ENCODE results near the gene BTN2A1. TPM values are rescaled to one million over a fixed set of nuclear protein-coding genes. Genes with fewer than 3 reads are reported as not detected.

BTN2A1 gene
- polyA plus RNA-seq, 1 of the 3 experiments (the other 2 are of a cell fraction) = 21.2 TPM

DNA sequence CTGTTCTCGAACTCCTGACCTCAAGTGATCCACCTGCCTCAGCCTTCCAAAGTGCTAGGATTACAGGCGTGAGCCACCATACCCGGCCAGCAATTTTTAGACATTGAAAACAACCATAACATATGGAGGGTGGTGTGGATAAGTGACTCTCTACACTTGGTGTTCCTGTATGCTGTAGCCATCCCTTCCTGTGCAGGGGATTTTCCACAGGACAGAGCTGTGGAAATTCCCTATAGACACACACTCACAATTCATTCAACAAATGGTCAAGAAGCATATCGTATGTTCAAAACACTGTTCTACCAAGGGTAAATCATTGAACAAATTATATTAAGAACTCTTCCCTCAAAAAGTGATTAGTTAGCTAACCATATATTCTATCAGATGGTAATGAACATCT lies 6.3 kb downstream of the BTN2A1 start:
- Histone ChIP-seq H3K27ac (ENCODE audit: low read depth in 2 of 2, low read length in 1 of 2) (no peak overlapping the region), H3K9me3 (no peaks in the 10 kb centered on the region), H3K9ac (no peak overlapping the region), H3K27me3 (ENCODE audit: insufficient read depth) (no peaks in the 10 kb centered on the region), H3K79me2 (ENCODE audit: insufficient read depth) (peaks cover 35% of the 10 kb centered on the region), H3K9me2 (no peaks in the 10 kb centered on the region), H3K4me3 (ENCODE audit: low read depth in 2 of 2, low read length in 1 of 2) (no peak overlapping the region), H3F3A (replicated peaks; ENCODE audit: insufficient read depth) (peaks cover 3% of the 10 kb centered on the region), H2AFZ (ENCODE audit: low read depth) (no peak overlapping the region), H3K4me1 (ENCODE audit: control insufficient read depth in 1 of 2, insufficient read depth in 2 of 2, low read depth in 1 of 2, low read length in 1 of 2) (peaks cover 8 to 10% of the 10 kb centered on the region in 2 experiments; a peak in 1 of 4 replicates), H4K20me1 (ENCODE audit: insufficient read depth) (no peaks in the 10 kb centered on the region), H3K4me2 (no peak overlapping the region), H3K36me3 (replicated peaks in 1 of 2; ENCODE audit: control insufficient read depth in 1 of 2, insufficient read depth in 2 of 2, low read length in 1 of 2) (peaks cover 69 to 77% of the 10 kb centered on the region in 2 experiments)
- TF ChIP-seq MEF2A (IDR thresholded peaks at IDR 0.05; ENCODE audit: borderline replicate concordance, low read depth) (no peak), USF2 (IDR thresholded peaks at IDR 0.05; ENCODE audit: borderline replicate concordance, low read depth, low read length) (no peak), GATA2 (CRISPR knock-in tag; IDR thresholded peaks at IDR 0.05) (no peak), FOXM1 (IDR thresholded peaks at IDR 0.05; ENCODE audit: low read depth) (no peak), NFIC (IDR thresholded peaks at IDR 0.05; ENCODE audit: borderline replicate concordance) (no peak), GABPA (IDR thresholded peaks at IDR 0.05; ENCODE audit: low read depth) (no peak), RXRA (IDR thresholded peaks at IDR 0.05; ENCODE audit: borderline replicate concordance, low read depth) (no peak), RCOR1 (IDR thresholded peaks at IDR 0.05; ENCODE audit: low read length) (no peak), NRF1 (IDR thresholded peaks at IDR 0.05; ENCODE audit: low read depth, low read length) (no peak), RAD21 (IDR thresholded peaks at IDR 0.05; ENCODE audit: low read length) (no peak), FOXJ3 (CRISPR knock-in tag; IDR thresholded peaks at IDR 0.05) (no peak), RFX5 (IDR thresholded peaks at IDR 0.05; ENCODE audit: low read length) (no peak), MXI1 (IDR thresholded peaks at IDR 0.05; ENCODE audit: low read depth, low read length) (no peak), CHD2 (IDR thresholded peaks at IDR 0.05; ENCODE audit: low read length, partially characterized antibody) (no peak), EZH2phosphoT487 (IDR thresholded peaks at IDR 0.05; ENCODE audit: borderline replicate concordance, low read depth) (no peak)
- TF ChIP-seq, protein P1, sequence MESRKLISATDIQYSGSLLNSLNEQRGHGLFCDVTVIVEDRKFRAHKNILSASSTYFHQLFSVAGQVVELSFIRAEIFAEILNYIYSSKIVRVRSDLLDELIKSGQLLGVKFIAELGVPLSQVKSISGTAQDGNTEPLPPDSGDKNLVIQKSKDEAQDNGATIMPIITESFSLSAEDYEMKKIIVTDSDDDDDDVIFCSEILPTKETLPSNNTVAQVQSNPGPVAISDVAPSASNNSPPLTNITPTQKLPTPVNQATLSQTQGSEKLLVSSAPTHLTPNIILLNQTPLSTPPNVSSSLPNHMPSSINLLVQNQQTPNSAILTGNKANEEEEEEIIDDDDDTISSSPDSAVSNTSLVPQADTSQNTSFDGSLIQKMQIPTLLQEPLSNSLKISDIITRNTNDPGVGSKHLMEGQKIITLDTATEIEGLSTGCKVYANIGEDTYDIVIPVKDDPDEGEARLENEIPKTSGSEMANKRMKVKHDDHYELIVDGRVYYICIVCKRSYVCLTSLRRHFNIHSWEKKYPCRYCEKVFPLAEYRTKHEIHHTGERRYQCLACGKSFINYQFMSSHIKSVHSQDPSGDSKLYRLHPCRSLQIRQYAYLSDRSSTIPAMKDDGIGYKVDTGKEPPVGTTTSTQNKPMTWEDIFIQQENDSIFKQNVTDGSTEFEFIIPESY (IDR thresholded peaks at IDR 0.05; ENCODE audit: borderline replicate concordance, low read depth) = no peak
- TF ChIP-seq, protein P2, sequence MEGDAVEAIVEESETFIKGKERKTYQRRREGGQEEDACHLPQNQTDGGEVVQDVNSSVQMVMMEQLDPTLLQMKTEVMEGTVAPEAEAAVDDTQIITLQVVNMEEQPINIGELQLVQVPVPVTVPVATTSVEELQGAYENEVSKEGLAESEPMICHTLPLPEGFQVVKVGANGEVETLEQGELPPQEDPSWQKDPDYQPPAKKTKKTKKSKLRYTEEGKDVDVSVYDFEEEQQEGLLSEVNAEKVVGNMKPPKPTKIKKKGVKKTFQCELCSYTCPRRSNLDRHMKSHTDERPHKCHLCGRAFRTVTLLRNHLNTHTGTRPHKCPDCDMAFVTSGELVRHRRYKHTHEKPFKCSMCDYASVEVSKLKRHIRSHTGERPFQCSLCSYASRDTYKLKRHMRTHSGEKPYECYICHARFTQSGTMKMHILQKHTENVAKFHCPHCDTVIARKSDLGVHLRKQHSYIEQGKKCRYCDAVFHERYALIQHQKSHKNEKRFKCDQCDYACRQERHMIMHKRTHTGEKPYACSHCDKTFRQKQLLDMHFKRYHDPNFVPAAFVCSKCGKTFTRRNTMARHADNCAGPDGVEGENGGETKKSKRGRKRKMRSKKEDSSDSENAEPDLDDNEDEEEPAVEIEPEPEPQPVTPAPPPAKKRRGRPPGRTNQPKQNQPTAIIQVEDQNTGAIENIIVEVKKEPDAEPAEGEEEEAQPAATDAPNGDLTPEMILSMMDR (IDR thresholded peaks at IDR 0.05) = no peak
- TF ChIP-seq, protein P3, sequence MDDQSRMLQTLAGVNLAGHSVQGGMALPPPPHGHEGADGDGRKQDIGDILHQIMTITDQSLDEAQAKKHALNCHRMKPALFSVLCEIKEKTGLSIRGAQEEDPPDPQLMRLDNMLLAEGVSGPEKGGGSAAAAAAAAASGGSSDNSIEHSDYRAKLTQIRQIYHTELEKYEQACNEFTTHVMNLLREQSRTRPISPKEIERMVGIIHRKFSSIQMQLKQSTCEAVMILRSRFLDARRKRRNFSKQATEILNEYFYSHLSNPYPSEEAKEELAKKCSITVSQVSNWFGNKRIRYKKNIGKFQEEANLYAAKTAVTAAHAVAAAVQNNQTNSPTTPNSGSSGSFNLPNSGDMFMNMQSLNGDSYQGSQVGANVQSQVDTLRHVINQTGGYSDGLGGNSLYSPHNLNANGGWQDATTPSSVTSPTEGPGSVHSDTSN (IDR thresholded peaks at IDR 0.05) = no peak
- WGBS (ENCODE audit: low lambda C conversion rate) = 96% methylated on average over 3 of the region's 4 CpGs
- DNase-seq = no peak
- ChIA-PET POLR2A (no interaction called here), CTCF (interaction anchor here (0.9 kb wide), 1 partner anchor 122 kb away, joined by 3 read pairs; no protein-coding TSS in a partner anchor)
